Upper lobe of left lung (tissue), 6 donors: ENCODE data around the gene ALDH1A1. TPM values are rescaled to one million over a fixed set of nuclear protein-coding genes. Genes with fewer than 3 reads are reported as not detected.

ENCODE experiments used
- ATAC-seq, 2 donors: fragments of 200-7000 bp; cut with Tn5 transposase; one replicate each; pipeline ENCODE4 v1.9.1; 2022; ENCODE audit warnings: mild to moderate bottlenecking in 2 of 2, moderate library complexity in 2 of 2; ENCODE audit not compliant: low FRiP score in 2 of 2
- DNase-seq, 2 donors: peaks; one replicate each; pipeline ENCODE4 v3.0.0-alpha.2; 2019 to 2020
- H3K27ac ChIP-seq, 4 donors: fragments of 200-600 bp; sonication (generic); one replicate each; pipeline ENCODE4 v1.5.1; 2016 to 2019
- H3K27me3 ChIP-seq, 4 donors: fragments of 200-600 bp; sonication (generic); one replicate each; pipeline ENCODE4 v1.5.1; 2017 to 2019
- H3K36me3 ChIP-seq, 4 donors: fragments of 200-600 bp; sonication (generic); one replicate each; pipeline ENCODE4 v1.5.1; 2016 to 2019
- H3K4me1 ChIP-seq, 4 donors: fragments of 200-600 bp; sonication (generic); one replicate each; pipeline ENCODE4 v1.5.1; 2018 to 2019
- H3K4me3 ChIP-seq, 4 donors: fragments of 200-600 bp; sonication (generic); one replicate each; pipeline ENCODE4 v1.5.1; 2017 to 2019; ENCODE audit warnings: mild to moderate bottlenecking in 2 of 4, moderate library complexity in 1 of 4
- H3K9me3 ChIP-seq, 4 donors: fragments of 200-600 bp; sonication (generic); one replicate each; pipeline ENCODE4 v1.5.1; 2018 to 2019
- CTCF ChIP-seq, 6 experiments: fragments of 450-650 bp in 4 of 6; fragments of 200-600 bp in 2 of 6; sonication (generic) in 2 of 6; IDR thresholded peaks; one replicate each; pipeline ENCODE4 v1.5.1; 2016 to 2019; ENCODE audit warnings: antibody characterized with exemption in 6 of 6
- EP300 ChIP-seq, 4 donors: sonication (generic); formaldehyde crosslinking; IDR thresholded peaks; one replicate each; pipeline ENCODE4 v1.5.1; 2017; ENCODE audit warnings: antibody characterized with exemption in 4 of 4, control low read depth in 2 of 4
- POLR2A ChIP-seq, 4 donors: fragments of 450-650 bp; IDR thresholded peaks; one replicate each; pipeline ENCODE4 v1.5.1; 2016 to 2017; ENCODE audit warnings: antibody characterized with exemption in 4 of 4, mild to moderate bottlenecking in 2 of 4
- POLR2AphosphoS5 ChIP-seq, 2 donors: sonication (generic); formaldehyde crosslinking; IDR thresholded peaks; one replicate each; pipeline ENCODE4 v1.5.1; 2017; ENCODE audit warnings: antibody characterized with exemption in 2 of 2
- WGBS, 2 donors: methylation state at CpG; one replicate each; pipeline ENCODE4 v1.1.5; 2017 to 2018; 5-methylcytosine and 5-hydroxymethylcytosine counted together
- total RNA-seq, 6 donors: library from RNA; depleted of rRNA in 4 of 6; stranded (reverse); fragments of >200 nt in 4 of 6; gene quantifications; one replicate each; pipeline versions ENCODE4 v1.1.0 to v1.2.1, GENCODE V29; 2016 to 2021
- donor health status: DM: no; HTN: no; CAD: no; lungs with moderate emphysema.
- donor health status: DM: no; HTN: yes; CAD: no; lungs with severe emphysema.

Gene ALDH1A1
- total RNA-seq, 6 donors from 2014 or later = 81.7 to 230 (median 137) TPM

DNA sequence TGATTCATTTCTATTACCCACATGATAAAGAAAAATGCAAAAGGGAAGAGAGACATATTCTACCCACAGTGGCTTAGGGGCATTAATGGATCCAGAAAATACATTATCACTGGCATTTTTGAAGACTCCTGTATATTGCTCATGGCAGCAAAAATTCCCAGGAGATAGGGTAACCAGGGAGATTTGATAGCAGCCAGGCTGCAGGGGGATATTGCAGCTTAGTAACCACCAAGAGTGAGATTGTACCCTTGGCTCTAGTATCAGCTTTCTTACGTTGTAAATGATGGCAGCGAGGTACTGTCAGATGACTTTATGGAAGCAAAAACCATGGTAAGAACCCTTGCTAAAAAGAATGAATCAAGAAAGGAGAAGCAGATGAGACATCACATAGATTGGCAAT, 19.8 kb upstream of the ALDH1A1 start:
- no peaks in the 10 kb centered on the region for H3K27me3 ChIP-seq
- peaks cover 0 to 4% (median 0%) of the 10 kb centered on the region in 4 donors for H3K4me1 ChIP-seq
- no peak overlapping the region for H3K27ac ChIP-seq
- no peak overlapping the region for H3K4me3 ChIP-seq
- WGBS, 2 donors = 89 to 95% methylated on average over 2 of the region's 2 CpGs
- DNase-seq (no peak), ATAC-seq (no peak)
- TF ChIP-seq POLR2AphosphoS5 (IDR thresholded peaks at IDR 0.05) = no peak
- TF ChIP-seq POLR2A (IDR thresholded peaks at IDR 0.05) = no peak
- TF ChIP-seq EP300 (IDR thresholded peaks at IDR 0.05) = no peak
- no peak for TF ChIP-seq CTCF (IDR thresholded peaks at IDR 0.05)
- H3K36me3 ChIP-seq = no peaks in the 10 kb centered on the region
- H3K9me3 ChIP-seq = no peaks in the 10 kb centered on the region

- Histone ChIP-seq H3K27ac (no peak overlapping the region), H3K4me1 (peaks cover 0 to 4% (median 0%) of the 10 kb centered on the region in 4 donors), H3K9me3 (no peaks in the 10 kb centered on the region), H3K27me3 (no peaks in the 10 kb centered on the region), H3K36me3 (no peaks in the 10 kb centered on the region), H3K4me3 (no peak overlapping the region)
- WGBS, 2 donors = 45 to 49% methylated on average over 2 of the region's 2 CpGs
- no peak for ATAC-seq
- DNase-seq = no peak
- TF ChIP-seq CTCF (IDR thresholded peaks at IDR 0.05) (no peak), POLR2AphosphoS5 (IDR thresholded peaks at IDR 0.05) (no peak), EP300 (IDR thresholded peaks at IDR 0.05) (no peak)
These were observed 18.6 kb upstream of the ALDH1A1 start for GRCh38 chr9:72971411-72971810.

- Histone ChIP-seq H3K27ac (no peak overlapping the region), H3K4me1 (no peaks in the 10 kb centered on the region), H3K4me3 (no peak overlapping the region), H3K27me3 (no peaks in the 10 kb centered on the region), H3K9me3 (no peaks in the 10 kb centered on the region), H3K36me3 (no peaks in the 10 kb centered on the region)
- ATAC-seq (peak in 1 of 2 donors; percentile 55), DNase-seq (no peak)
- TF ChIP-seq CTCF (IDR thresholded peaks at IDR 0.05) (no peak), POLR2A (IDR thresholded peaks at IDR 0.05) (no peak), POLR2AphosphoS5 (IDR thresholded peaks at IDR 0.05) (no peak), EP300 (IDR thresholded peaks at IDR 0.05) (no peak)
- WGBS, 2 donors = 75 to 78% methylated on average over 4 of the region's 4 CpGs
These were observed 7.6 kb upstream of the ALDH1A1 start for GRCh38 chr9:72960446-72960845.

- H3K36me3 ChIP-seq = no peaks in the 10 kb centered on the region
- H3K27ac ChIP-seq = no peak overlapping the region
- 96 to 98% methylated on average over 3 to 5 of the region's 5 CpGs for WGBS, 2 donors
- peak in 1 of 2 donors; percentile 37 for DNase-seq
- ATAC-seq = no peak
- no peaks in the 10 kb centered on the region for H3K9me3 ChIP-seq
- H3K4me3 ChIP-seq = no peak overlapping the region
- peaks cover 4 to 15% (median 8%) of the 10 kb centered on the region in 4 donors for H3K4me1 ChIP-seq
- H3K27me3 ChIP-seq = no peaks in the 10 kb centered on the region
- TF ChIP-seq EP300 (IDR thresholded peaks at IDR 0.05) (no peak), CTCF (IDR thresholded peaks at IDR 0.05) (no peak), POLR2A (IDR thresholded peaks at IDR 0.05) (no peak), POLR2AphosphoS5 (IDR thresholded peaks at IDR 0.05) (no peak)
These were observed 5.8 kb upstream of the ALDH1A1 start for GRCh38 chr9:72958485-72959281.

- no peaks in the 10 kb centered on the region for H3K9me3 ChIP-seq
- TF ChIP-seq POLR2A (IDR thresholded peaks at IDR 0.05) = no peak
- no peak for TF ChIP-seq POLR2AphosphoS5 (IDR thresholded peaks at IDR 0.05)
- no peaks in the 10 kb centered on the region for H3K36me3 ChIP-seq
- H3K4me1 ChIP-seq = peaks cover 5 to 24% (median 20%) of the 10 kb centered on the region in 4 donors
- no peaks in the 10 kb centered on the region for H3K27me3 ChIP-seq
- H3K4me3 ChIP-seq = no peak overlapping the region
- ATAC-seq = no peak
- 70 to 71% methylated on average over 1 of the region's 1 CpG for WGBS, 2 donors
- peak overlapping the region in 1 of 4 donors; percentile 72 for H3K27ac ChIP-seq
- no peak for DNase-seq
These were observed 2.7 kb upstream of the ALDH1A1 start for GRCh38 chr9:72955571-72955970.
